ENCODE results near the gene AGXT2.

- TF ChIP-seq POLR2A (IDR thresholded peaks at IDR 0.05), result no peak
- TF ChIP-seq, protein P1, sequence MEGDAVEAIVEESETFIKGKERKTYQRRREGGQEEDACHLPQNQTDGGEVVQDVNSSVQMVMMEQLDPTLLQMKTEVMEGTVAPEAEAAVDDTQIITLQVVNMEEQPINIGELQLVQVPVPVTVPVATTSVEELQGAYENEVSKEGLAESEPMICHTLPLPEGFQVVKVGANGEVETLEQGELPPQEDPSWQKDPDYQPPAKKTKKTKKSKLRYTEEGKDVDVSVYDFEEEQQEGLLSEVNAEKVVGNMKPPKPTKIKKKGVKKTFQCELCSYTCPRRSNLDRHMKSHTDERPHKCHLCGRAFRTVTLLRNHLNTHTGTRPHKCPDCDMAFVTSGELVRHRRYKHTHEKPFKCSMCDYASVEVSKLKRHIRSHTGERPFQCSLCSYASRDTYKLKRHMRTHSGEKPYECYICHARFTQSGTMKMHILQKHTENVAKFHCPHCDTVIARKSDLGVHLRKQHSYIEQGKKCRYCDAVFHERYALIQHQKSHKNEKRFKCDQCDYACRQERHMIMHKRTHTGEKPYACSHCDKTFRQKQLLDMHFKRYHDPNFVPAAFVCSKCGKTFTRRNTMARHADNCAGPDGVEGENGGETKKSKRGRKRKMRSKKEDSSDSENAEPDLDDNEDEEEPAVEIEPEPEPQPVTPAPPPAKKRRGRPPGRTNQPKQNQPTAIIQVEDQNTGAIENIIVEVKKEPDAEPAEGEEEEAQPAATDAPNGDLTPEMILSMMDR (IDR thresholded peaks at IDR 0.05), result no peak
Observed at GRCh38 chr5:35095366-35095765, 47.6 kb upstream of the AGXT2 start.

All from adrenal gland (tissue), 5 donors.